GM19025 (cell line): ENCODE data around the gene ADD1.
A peak's percentile ranks its signal among the peaks of the same experiment; 100 is the strongest.
"Not testable (repeated sequence)": the region's sequence is repeated elsewhere in the genome, so short reads cannot be mapped to it uniquely, and the experiment has no call there.

Source experiments
- ATAC-seq: cut with Tn5 transposase; IDR thresholded peaks from one replicate; pipeline ENCODE4 v1.9.1; 2021; ENCODE audit warnings: mild to moderate bottlenecking, low read depth, moderate library complexity; ENCODE audit not compliant: unreplicated experiment

The ADD1 gene

DNA sequence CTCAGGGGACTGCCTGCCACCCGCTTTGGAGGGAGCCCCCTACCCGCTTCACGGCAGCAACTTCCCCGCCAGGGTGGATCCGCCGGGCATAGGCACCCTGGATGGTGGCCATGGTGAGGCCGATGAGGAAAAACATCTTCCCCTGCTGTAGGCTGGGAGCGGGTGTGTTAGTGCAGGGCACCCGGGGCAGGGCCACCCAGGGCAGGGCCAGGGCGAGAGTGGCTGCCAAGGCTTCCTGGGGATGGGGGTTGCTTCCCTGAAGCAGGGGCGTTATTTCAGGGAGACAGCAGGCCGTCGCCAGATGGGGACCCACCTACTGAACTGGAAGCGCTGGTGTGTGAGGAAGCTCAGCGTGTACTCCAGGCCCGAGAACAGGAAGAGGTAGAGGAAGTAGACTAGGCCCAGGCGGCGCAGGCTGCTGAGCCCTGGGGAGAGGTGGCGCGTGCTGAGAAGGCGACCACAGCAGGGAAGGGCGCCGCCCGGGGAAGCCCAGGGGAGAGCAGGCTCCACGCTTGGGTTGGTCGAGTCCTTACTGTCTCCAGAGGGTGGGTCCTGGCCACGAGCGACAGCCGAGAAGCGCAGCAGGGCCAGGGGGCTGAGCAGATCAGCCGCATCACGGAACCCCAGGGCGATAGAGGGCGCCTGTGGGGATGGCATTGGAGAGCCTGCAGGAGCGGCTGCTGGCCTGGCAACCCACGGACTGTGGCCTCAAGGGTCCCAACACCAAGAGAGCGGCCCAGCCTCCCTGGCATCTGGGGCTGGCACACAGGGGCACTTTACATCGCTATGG, 88.1 kb downstream of the ADD1 start:
- peak; percentile 27 for ATAC-seq

DNA sequence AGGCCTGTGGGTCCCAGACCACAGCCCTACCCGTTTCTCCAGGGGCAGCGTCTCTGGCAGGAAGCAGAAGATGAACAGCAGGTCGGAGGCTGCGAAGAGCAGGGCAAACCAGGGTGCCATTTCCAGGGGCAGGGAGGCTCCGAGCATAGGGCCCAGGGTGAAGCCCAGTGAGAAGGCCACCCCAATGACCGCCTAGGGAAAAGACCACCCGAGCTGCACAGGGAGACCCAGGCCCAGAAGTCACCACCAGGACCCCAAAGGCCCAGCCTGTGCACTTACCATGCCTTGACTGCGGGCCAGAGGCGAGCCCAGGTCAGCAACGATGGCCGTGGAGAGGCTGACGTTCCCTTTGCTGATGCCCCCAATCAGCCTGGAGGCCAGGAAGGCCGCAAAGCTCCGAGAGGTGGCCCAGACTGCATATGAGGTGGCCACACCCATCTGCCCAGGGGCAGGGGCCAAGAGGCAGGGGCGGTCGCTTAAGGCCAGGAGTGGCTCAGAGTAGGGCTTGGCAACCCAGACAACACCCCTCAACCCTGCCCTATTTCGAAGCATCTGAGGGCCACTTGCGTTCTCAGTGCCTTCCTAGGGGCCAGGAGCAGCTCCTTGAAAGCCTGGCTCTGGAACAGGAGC, 88.8 kb downstream of the ADD1 start:
- ATAC-seq = no peak

GRCh38 chr4:2932951-2933565, 89.4 kb downstream of the ADD1 start:
- no peak for ATAC-seq

- ATAC-seq = no peak
Measured at GRCh38 chr4:2933566-2934076, 90.0 kb downstream of the ADD1 start.

DNA sequence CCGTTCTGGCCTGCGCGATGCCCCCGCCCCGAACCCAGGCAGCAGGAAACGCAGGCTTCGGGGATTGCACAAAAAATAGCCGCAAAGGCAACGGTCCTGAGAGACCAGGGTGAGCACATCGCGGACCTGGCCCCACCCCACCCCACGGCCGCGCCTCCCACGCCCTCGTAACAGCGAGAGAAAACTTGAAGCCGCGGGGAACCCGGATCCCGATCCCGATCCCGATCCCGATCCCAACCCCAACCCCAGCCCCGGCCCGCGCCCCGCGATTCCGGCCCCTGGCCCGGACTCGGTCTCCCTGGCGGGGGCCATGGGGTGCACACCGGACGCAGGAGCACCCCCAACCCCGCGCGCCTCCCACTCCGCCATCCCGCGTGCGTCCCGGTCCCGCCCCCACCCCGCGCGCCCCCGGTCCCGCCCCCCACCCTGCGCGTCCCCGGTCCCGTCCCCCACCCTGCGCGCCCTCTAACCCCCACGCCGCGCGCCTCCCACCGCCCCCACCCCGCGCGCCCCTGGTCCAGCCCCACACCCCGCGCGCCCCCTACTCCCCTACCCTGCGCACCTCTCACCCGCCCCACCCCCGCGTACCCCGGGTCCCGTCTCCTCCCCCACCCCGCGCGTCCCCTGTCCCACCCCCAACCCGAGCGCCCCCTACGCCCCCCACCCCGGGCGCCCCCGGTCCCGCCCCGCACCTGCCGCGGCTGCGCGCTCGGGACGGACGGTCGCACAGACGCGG, 90.6 kb downstream of the ADD1 start:
- no peak for ATAC-seq

GRCh38 chr4:2934813-2935761, 91.4 kb downstream of the ADD1 start:
- peak; percentile 44 for ATAC-seq

- no peak for ATAC-seq
Measured at GRCh38 chr4:2935762-2936743, 92.4 kb downstream of the ADD1 start.

DNA sequence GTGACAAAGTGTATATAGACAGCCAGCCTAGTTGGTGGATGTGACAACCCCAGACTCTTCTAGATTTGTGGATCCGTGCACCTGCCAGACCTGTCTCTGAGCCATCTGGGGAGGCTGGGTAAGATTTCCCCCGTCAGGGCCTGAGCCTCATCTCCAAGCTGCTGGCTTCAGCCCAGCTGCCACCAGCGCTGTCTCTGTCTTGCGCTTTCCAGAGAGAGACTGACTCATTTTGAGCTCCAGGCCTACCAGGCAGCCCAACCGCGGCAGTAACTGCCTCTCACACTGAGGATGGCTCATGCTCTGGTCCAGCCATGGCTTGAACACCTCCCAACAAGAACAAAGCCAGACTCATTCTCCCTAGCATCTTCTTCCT, 93.1 kb downstream of the ADD1 start:
- no peak for ATAC-seq

DNA sequence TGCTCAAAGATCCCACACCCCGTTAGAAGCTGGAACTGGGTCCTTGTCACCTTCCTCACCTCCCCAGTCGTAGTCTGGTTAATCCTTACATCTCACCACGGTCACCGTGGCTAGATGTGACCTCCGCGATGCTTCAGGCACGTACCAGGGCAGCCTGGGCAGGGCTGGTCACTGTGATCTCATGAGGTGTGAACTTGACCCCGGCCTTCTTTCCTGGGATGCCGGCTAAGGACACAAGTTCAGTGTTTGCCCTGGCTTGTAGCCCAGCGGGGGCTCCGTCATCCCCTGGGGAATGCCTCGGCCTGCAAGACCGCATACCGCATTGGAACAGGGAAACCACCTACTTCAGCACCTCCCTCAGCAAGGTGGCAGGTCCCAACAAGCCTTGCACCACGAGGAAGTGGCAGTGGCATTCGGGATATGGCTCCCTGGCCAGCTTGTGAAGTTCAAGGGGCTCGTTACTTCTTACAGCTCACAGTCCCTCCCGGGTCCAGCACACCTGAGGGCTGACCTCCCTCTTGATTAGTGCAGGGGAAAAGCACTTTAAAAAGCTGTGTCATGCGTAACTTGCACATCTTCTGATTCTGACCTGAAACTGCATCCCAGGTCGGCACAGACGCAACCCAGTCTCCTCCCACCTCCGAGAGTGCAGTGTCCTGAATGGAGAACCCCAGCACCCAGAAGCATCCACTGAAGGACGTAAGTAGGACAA, 93.7 kb downstream of the ADD1 start:
- ATAC-seq = peak; percentile 27

GRCh38 chr4:2937986-2938385, 94.3 kb downstream of the ADD1 start:
- no peak for ATAC-seq

DNA sequence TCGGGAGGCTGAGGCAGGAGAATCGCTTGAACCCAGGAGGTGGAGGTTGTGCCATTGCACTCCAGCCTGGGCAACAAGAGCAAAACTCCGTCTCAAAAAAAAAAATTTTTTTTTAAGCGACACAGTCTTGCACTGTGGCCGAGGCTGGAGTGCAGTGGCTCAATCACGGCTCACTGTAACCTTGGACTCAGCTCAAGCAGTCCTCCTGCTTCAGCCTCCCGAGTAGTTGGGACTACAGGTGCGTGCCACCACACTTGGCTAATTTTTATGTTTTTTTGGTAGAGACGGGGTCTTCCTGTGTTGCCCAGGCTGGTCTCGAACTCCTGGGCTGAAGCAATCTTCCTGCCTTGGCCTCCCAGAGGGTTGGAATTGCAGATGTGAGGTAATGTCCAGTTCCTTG, 94.8 kb downstream of the ADD1 start:
- not testable (repeated sequence) for ATAC-seq

DNA sequence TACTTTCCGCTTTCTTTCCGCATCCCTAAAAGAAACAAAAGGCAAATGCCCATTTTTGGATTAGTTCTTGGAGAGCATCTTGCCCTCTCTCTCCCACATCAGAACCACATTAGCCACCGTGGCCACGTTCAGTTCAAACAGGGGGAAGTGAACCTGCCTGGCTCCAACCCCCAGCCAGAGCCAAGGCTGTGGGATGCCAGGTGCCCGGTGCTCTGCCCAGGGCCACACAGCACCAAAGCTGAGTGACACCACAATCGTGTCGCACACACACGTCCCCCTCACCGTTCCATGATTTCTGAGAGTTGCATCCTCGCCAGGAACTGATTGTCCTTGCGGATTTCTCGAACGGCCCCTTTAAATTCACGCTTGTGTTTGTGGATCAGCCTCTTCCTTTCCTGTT, 95.3 kb downstream of the ADD1 start:
- ATAC-seq = no peak

- no peak for ATAC-seq
Measured at GRCh38 chr4:2939383-2940243, 96.0 kb downstream of the ADD1 start.

DNA sequence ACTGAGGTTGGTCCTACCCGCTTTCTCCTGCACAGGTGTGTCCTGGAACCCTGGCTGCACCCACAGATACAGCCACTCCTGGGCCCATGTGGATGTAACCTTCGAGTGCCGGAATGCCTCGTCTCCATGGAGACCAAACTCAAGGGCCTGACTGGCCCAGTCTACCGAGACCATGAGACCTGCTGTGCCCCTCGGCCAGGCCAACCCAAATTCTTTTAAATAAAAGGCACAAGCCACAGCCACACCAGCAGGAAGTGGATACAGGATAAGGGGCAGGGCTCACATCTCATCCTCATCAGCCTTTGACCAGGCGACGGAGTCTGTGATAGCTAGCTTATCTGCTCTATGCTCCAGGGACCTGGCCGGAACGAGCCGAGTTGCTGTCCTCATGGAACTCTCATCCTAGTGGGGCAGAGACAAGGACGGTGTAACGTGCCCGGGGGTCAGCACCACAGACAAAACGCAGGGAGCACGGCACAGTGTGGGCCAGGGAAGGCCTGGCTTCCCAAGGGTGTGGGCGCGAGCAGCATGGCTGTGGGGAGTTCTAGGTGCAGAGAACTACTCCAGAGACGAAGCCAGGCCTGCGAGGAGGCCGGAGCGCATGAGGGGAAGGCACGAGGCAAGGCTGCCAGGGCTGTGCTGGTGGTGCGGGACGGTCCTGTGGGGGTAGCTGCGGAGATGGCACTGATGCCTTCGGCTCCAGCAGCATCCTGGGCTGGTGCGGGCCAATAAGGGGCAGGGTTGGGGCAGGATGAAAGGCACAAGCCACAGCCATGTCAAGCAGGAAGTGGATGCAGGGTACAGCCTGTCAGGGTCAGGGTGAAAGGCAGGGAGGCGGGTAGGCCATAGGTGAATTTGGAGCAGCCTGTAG, 96.9 kb downstream of the ADD1 start:
- ATAC-seq = no peak

DNA sequence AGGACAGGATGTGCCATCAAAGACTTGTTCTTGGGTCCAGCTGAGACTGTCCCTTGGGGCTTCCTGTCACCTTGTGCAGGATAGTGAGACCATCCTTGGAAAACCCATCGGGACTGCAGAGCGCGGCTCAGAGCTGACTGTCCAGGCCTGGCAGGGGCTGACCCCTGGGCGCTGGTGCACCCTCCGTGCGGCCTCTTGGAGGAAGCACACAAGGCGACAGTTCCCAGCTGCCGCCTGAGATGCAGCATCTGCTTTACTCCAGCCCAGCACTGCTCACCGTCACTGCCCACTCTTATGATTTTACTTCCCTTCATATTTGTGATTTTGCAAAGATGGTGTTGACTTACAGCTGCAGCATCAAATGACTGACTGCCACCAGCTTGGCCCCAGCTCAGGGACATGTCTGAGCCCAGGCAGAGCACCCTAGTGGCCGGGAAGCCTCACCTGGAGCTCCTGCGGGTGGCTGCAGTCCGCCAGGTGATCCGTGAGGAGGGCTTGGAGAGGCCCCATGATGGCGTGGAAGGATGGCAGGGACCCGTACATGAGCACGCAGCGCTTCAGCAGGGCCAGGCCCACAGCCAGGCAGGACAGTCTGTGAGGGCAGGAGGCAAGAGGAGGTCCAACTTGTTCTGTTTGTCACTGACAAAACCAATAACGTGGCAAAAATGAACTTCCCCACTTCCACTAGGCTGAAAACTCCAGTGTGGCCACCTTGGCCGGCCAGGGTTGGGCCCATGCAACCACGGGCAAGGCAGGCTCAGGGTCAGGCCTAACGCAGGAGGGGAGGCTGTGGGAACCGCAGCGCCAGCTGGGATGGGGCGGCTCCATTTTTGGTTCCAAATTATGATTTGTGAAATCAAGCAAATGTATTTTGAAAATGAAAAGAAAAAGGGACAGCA, 97.7 kb downstream of the ADD1 start:
- no peak for ATAC-seq
